ENCODE measurements around the gene SLC38A8.

SLC38A8 gene

GRCh38 chr16:84003038-84003437, 39.6 kb downstream of the SLC38A8 start:
- DNase-seq (ENCODE audit: insufficient read length): no peak
- FAIRE-seq: no peak
- TF ChIP-seq POLR2AphosphoS5 (IDR thresholded peaks at IDR 0.05; ENCODE audit: low read depth, low read length): no peak
- TF ChIP-seq POLR2A (IDR thresholded peaks at IDR 0.05; ENCODE audit: low read depth, low read length): no peak
- TF ChIP-seq TAF1 (IDR thresholded peaks at IDR 0.05; ENCODE audit: borderline replicate concordance, low read depth, low read length): no peak

GRCh38 chr16:84001726-84002125, 40.9 kb downstream of the SLC38A8 start:
- DNase-seq (ENCODE audit: insufficient read length) (no peak), FAIRE-seq (no peak)
- TF ChIP-seq POLR2AphosphoS5 (IDR thresholded peaks at IDR 0.05; ENCODE audit: low read depth, low read length): no peak
- no peak for TF ChIP-seq POLR2A (IDR thresholded peaks at IDR 0.05; ENCODE audit: low read depth, low read length)
- no peak for TF ChIP-seq TAF1 (IDR thresholded peaks at IDR 0.05; ENCODE audit: borderline replicate concordance, low read depth, low read length)

DNA sequence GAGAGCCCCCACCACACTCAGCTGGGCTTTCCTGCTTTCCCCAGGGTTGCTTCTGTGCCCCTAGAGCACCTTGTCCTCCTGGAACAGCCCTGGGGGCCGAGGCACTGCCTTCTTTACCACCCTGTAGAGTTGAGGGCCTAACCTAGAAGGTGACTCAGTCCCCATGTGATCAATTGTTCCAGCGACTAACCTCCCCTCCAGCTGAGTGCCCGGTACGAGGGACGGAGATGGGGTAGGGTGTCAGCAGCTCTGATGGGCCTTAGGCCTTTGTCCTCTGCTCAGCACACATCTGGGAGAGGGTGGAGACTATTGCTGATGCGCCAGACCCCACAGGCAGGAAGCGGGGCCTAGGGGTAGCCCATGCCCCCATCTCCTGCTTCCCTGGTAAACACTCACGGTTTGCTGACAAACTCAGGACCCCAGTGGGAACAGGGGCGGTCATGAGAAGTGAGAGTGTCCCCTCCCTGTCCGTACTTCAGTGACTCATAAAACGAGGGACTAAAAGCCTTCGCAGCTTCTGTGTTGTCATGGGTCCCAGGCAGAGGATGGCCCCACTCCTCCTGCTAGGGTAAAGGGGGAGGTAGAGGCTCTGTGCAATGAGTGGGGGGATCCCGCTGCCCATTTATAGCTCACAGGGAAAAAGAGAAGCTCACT, 41.5 kb downstream of the SLC38A8 start:
- DNase-seq (ENCODE audit: insufficient read length) (no peak), FAIRE-seq (no peak)
- no peak for TF ChIP-seq POLR2A (IDR thresholded peaks at IDR 0.05; ENCODE audit: low read depth, low read length)
- TF ChIP-seq POLR2AphosphoS5 (IDR thresholded peaks at IDR 0.05; ENCODE audit: low read depth, low read length): no peak
- no peak for TF ChIP-seq TAF1 (IDR thresholded peaks at IDR 0.05; ENCODE audit: borderline replicate concordance, low read depth, low read length)

DNA sequence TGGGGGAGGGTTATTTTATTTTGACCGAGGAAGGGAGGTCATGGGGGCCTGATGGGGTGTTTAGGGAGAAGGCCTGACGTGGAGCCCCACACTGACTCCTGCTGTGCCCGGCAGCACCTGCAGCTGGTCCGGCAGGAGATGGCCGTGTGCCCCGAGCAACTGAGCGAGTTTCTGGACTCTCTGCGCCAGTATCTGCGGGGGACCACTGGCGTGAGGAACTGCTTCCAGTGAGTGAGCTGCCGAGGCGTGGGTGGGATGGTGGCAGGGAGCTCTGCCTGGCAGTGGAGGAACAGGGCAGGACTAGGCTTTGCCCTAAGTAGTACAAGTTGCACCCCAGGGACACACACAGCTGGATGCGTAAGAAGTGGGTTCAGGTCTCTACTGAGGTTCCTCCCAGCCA, 44.5 kb downstream of the SLC38A8 start:
- TF ChIP-seq POLR2AphosphoS5 (IDR thresholded peaks at IDR 0.05; ENCODE audit: low read depth, low read length): no peak
- no peak for TF ChIP-seq TAF1 (IDR thresholded peaks at IDR 0.05; ENCODE audit: borderline replicate concordance, low read depth, low read length)
- no peak for TF ChIP-seq POLR2A (IDR thresholded peaks at IDR 0.05; ENCODE audit: low read depth, low read length)
- DNase-seq (ENCODE audit: insufficient read length) (no peak), FAIRE-seq (no peak)

- FAIRE-seq (no peak), DNase-seq (ENCODE audit: insufficient read length) (no peak)
- TF ChIP-seq POLR2A (IDR thresholded peaks at IDR 0.05; ENCODE audit: low read depth, low read length) (no peak), TAF1 (IDR thresholded peaks at IDR 0.05; ENCODE audit: borderline replicate concordance, low read depth, low read length) (no peak), POLR2AphosphoS5 (IDR thresholded peaks at IDR 0.05; ENCODE audit: low read depth, low read length) (no peak)
These were observed 45.9 kb downstream of the SLC38A8 start for GRCh38 chr16:83996481-83997252.

GRCh38 chr16:83995754-83996153, 46.8 kb downstream of the SLC38A8 start:
- FAIRE-seq: no peak
- DNase-seq (ENCODE audit: insufficient read length): no peak
- TF ChIP-seq TAF1 (IDR thresholded peaks at IDR 0.05; ENCODE audit: borderline replicate concordance, low read depth, low read length): no peak
- no peak for TF ChIP-seq POLR2A (IDR thresholded peaks at IDR 0.05; ENCODE audit: low read depth, low read length)
- TF ChIP-seq POLR2AphosphoS5 (IDR thresholded peaks at IDR 0.05; ENCODE audit: low read depth, low read length): no peak

DNA sequence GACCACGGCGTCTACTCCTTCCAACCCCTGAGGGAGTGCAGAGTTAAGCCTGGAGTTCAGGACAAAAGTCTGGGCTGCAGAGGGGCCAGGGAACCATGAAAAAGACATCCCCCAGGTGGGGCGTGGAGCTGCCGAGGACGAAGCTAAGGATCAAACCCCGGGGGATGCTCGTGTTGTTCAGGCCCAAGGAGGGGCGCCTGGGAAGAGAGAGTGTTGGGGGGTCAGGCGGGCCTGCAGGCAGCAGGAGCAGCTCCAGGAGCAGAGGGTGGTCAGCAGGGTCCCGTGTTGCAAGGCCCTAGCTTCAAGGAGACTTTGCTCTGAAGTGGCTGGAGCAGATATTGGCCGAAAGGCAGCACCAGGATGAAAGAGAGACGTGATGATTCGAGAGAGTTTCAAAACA, 47.9 kb downstream of the SLC38A8 start:
- TF ChIP-seq POLR2AphosphoS5 (IDR thresholded peaks at IDR 0.05; ENCODE audit: low read depth, low read length) (no peak), POLR2A (IDR thresholded peaks at IDR 0.05; ENCODE audit: low read depth, low read length) (no peak), TAF1 (IDR thresholded peaks at IDR 0.05; ENCODE audit: borderline replicate concordance, low read depth, low read length) (no peak)
- FAIRE-seq (no peak), DNase-seq (ENCODE audit: insufficient read length) (no peak)

- FAIRE-seq: no peak
- TF ChIP-seq POLR2AphosphoS5 (IDR thresholded peaks at IDR 0.05; ENCODE audit: low read depth, low read length) (no peak), TAF1 (IDR thresholded peaks at IDR 0.05; ENCODE audit: borderline replicate concordance, low read depth, low read length) (no peak), POLR2A (IDR thresholded peaks at IDR 0.05; ENCODE audit: low read depth, low read length) (no peak)
- DNase-seq (ENCODE audit: insufficient read length): no peak
These were observed 48.5 kb downstream of the SLC38A8 start for GRCh38 chr16:83994087-83994486.

DNA sequence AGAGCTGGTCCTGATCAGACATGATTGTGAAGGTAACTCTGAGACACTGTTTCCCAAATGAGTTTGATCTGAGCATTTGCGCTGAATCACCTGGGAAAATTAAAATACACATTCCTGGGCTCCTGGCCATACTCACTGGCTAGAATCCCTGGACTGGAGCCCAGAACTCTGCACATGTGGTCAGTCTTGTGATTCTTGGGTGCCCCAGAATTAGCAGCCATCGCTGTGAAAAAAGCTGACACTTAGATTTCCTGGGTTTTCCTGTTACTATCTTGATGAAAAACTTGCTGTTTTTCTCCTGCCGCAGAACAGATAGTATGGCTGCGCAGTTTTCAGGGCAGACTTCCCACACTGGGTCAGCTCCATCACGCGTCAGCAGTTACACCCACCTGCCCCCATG, 50.0 kb downstream of the SLC38A8 start:
- FAIRE-seq (no peak), DNase-seq (ENCODE audit: insufficient read length) (no peak)
- TF ChIP-seq TAF1 (IDR thresholded peaks at IDR 0.05; ENCODE audit: borderline replicate concordance, low read depth, low read length) (no peak), POLR2A (IDR thresholded peaks at IDR 0.05; ENCODE audit: low read depth, low read length) (no peak), POLR2AphosphoS5 (IDR thresholded peaks at IDR 0.05; ENCODE audit: low read depth, low read length) (no peak)

DNA sequence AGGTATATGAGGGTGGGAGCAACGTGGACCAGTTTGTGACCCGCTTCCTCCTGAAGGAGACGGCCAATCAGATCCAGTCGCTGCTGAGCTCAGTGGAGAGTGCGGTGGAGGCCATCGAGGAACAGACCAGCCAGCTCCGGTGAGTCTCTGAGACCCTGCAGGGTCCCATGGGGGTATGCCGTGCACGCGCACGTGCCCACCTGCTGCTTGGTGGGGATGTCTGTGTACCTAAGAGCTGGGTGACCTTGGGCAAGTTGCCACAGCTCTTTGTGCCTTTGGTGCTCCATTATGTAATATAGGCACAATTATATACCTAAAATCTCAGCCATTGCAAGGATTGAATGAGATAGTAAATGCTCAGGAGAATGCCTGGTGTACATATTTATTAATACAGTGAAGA, 52.1 kb downstream of the SLC38A8 start:
- FAIRE-seq: no peak
- no peak for DNase-seq (ENCODE audit: insufficient read length)
- no peak for TF ChIP-seq TAF1 (IDR thresholded peaks at IDR 0.05; ENCODE audit: borderline replicate concordance, low read depth, low read length)
- no peak for TF ChIP-seq POLR2A (IDR thresholded peaks at IDR 0.05; ENCODE audit: low read depth, low read length)
- TF ChIP-seq POLR2AphosphoS5 (IDR thresholded peaks at IDR 0.05; ENCODE audit: low read depth, low read length): no peak

- DNase-seq (ENCODE audit: insufficient read length) (no peak), FAIRE-seq (no peak)
- no peak for TF ChIP-seq TAF1 (IDR thresholded peaks at IDR 0.05; ENCODE audit: borderline replicate concordance, low read depth, low read length)
- TF ChIP-seq POLR2A (IDR thresholded peaks at IDR 0.05; ENCODE audit: low read depth, low read length): no peak
- TF ChIP-seq POLR2AphosphoS5 (IDR thresholded peaks at IDR 0.05; ENCODE audit: low read depth, low read length): no peak
These were observed 53.3 kb downstream of the SLC38A8 start for GRCh38 chr16:83989300-83989699.

- TF ChIP-seq TAF1 (IDR thresholded peaks at IDR 0.05; ENCODE audit: borderline replicate concordance, low read depth, low read length) (no peak), POLR2AphosphoS5 (IDR thresholded peaks at IDR 0.05; ENCODE audit: low read depth, low read length) (no peak), POLR2A (IDR thresholded peaks at IDR 0.05; ENCODE audit: low read depth, low read length) (no peak)
- DNase-seq (ENCODE audit: insufficient read length): no peak
- no peak for FAIRE-seq
These were observed 59.1 kb downstream of the SLC38A8 start for GRCh38 chr16:83983491-83983890.

All from GM12892 (cell line).